Neural cell (in vitro differentiated cells): ENCODE data around the gene IRF2BP2.
A peak's percentile ranks its signal among the peaks of the same experiment; 100 is the strongest.

Source experiments
- CTCF ChIP-seq: fragments of 450-650 bp; IDR thresholded peaks from 2 replicates; pipeline ENCODE4 v1.5.1; 2014; ENCODE audit warnings: antibody characterized with exemption, mild to moderate bottlenecking, moderate library complexity; ENCODE audit not compliant: poor library complexity, severe bottlenecking
- EP300 ChIP-seq: fragments of 450-650 bp; conservative IDR thresholded peaks from 2 replicates; pipeline ENCODE4 v1.6.1; 2014; ENCODE audit warnings: antibody characterized with exemption, mild to moderate bottlenecking, moderate library complexity; ENCODE audit not compliant: poor library complexity, severe bottlenecking
- EZH2 ChIP-seq: fragments of 200-600, 300-800 bp; shearing (Covaris generic), sonication (generic); IDR thresholded peaks from 2 replicates; pipeline ENCODE4 v1.6.1; 2014; ENCODE audit warnings: antibody characterized with exemption, low read length, borderline replicate concordance, mild to moderate bottlenecking; ENCODE audit not compliant: insufficient read depth, poor library complexity, severe bottlenecking
- POLR2AphosphoS5 ChIP-seq: IDR thresholded peaks from 2 replicates; pipeline ENCODE4 v1.6.1; 2012
- REST ChIP-seq: IDR thresholded peaks from 2 replicates; pipeline ENCODE4 v1.6.1; 2012; ENCODE audit warnings: borderline replicate concordance

- peak; percentile 28 for TF ChIP-seq CTCF
- no peak for TF ChIP-seq EZH2
- peak; percentile 23 for TF ChIP-seq POLR2AphosphoS5
- no peak for TF ChIP-seq EP300
- no peak for TF ChIP-seq REST
Measured at GRCh38 chr1:234607109-234608024, 2.6 kb downstream of the IRF2BP2 start.
